Measurements from ENCODE around the gene HTR1E. TPM values are rescaled to one million over a fixed set of nuclear protein-coding genes. Genes with fewer than 3 reads are reported as not detected.

HTR1E gene
- total and polyA plus RNA-seq, 8 donors: 0.18 to 4.1 (median 0.68) TPM; not detected in 3

- WGBS, 5 donors: 53 to 68% (median 64%) methylated on average over 3 of the region's 3 CpGs
Observed at GRCh38 chr6:87029711-87030314, 92.5 kb downstream of the HTR1E start.

GRCh38 chr6:87040729-87041128 is 103.4 kb downstream of the HTR1E start:
- Histone ChIP-seq H3K27me3 (no peaks in the 10 kb centered on the region), H3K9me3 (peaks cover 0 to 13% (median 6%) of the 10 kb centered on the region in 4 donors), H3K4me3 (no peak overlapping the region), H3K27ac (no peak overlapping the region), H3K4me1 (no peaks in the 10 kb centered on the region), H3K36me3 (no peaks in the 10 kb centered on the region)
- TF ChIP-seq POLR2AphosphoS5 (IDR thresholded peaks at IDR 0.05) (no peak), POLR2A (IDR thresholded peaks at IDR 0.05) (no peak), CTCF (IDR thresholded peaks at IDR 0.05) (no peak), EP300 (IDR thresholded peaks at IDR 0.05) (no peak)
- no peak for DNase-seq
- intact Hi-C loops (cut with DNase I; ENCODE audit: low total_unique reads): no loop called here
- 70 to 85% (median 73%) methylated on average over 4 of the region's 4 CpGs for WGBS, 5 donors

More at GRCh38 chr6:87029711-87030314, 92.5 kb downstream of the HTR1E start:
- H3K4me1 ChIP-seq: no peaks in the 10 kb centered on the region
- H3K9me3 ChIP-seq: no peaks in the 10 kb centered on the region
- no peak for TF ChIP-seq POLR2A (IDR thresholded peaks at IDR 0.05)
- TF ChIP-seq CTCF (IDR thresholded peaks at IDR 0.05): peak in 4 of 7 experiments; percentile 22 to 61 (median 53)
- no peak for TF ChIP-seq EP300 (IDR thresholded peaks at IDR 0.05)
- H3K27ac ChIP-seq: no peak overlapping the region
- H3K27me3 ChIP-seq: no peaks in the 10 kb centered on the region
- intact Hi-C loops (cut with DNase I; ENCODE audit: low total_unique reads): no loop called here
- peak in 1 of 2 donors; percentile 68 for DNase-seq
- H3K36me3 ChIP-seq: no peaks in the 10 kb centered on the region
- no peak overlapping the region for H3K4me3 ChIP-seq

GRCh38 chr6:87045521-87046075 is 108.3 kb downstream of the HTR1E start:
- WGBS, 5 donors: 55 to 72% (median 63%) methylated on average over 5 of the region's 5 CpGs

GRCh38 chr6:87049779-87050178 is 112.5 kb downstream of the HTR1E start:
- Histone ChIP-seq H3K36me3 (no peaks in the 10 kb centered on the region), H3K4me3 (no peak overlapping the region), H3K27ac (no peak overlapping the region), H3K27me3 (no peaks in the 10 kb centered on the region), H3K4me1 (no peaks in the 10 kb centered on the region), H3K9me3 (no peaks in the 10 kb centered on the region)
- 83 to 97% (median 90%) methylated on average over 1 of the region's 1 CpG for whole genome bisulfite sequencing, 5 donors
- TF ChIP-seq POLR2A (IDR thresholded peaks at IDR 0.05) (no peak), POLR2AphosphoS5 (IDR thresholded peaks at IDR 0.05) (no peak), EP300 (IDR thresholded peaks at IDR 0.05) (no peak), CTCF (IDR thresholded peaks at IDR 0.05) (no peak)
- intact Hi-C loops (cut with DNase I; ENCODE audit: low total_unique reads): no loop called here
- no peak for DNase-seq

More at GRCh38 chr6:87045521-87046075, 108.3 kb downstream of the HTR1E start:
- intact Hi-C loops (cut with DNase I; ENCODE audit: low total_unique reads): no loop called here
- Histone ChIP-seq H3K27ac (no peak overlapping the region), H3K9me3 (peaks cover 0 to 13% (median 6%) of the 10 kb centered on the region in 4 donors), H3K27me3 (no peaks in the 10 kb centered on the region), H3K36me3 (no peaks in the 10 kb centered on the region), H3K4me3 (no peak overlapping the region), H3K4me1 (no peaks in the 10 kb centered on the region)
- TF ChIP-seq CTCF (IDR thresholded peaks at IDR 0.05) (no peak), POLR2A (IDR thresholded peaks at IDR 0.05) (no peak), EP300 (IDR thresholded peaks at IDR 0.05) (no peak), POLR2AphosphoS5 (IDR thresholded peaks at IDR 0.05) (no peak)
- DNase-seq: no peak

Measured in stomach (tissue), 9 donors.